HEK293T (cell line): ENCODE results near the gene MINDY4.
A peak's percentile ranks its signal among the peaks of the same experiment; 100 is the strongest.

Source experiments
- CTCF ChIA-PET: fragments of 350-600 bp; formaldehyde crosslinking; extraction: SDS; loops from one replicate; lab custom pipeline; 2021; ENCODE audit warnings: antibody characterized with exemption, inconsistent platforms; lab: Yijun Ruan, JAX
- POLR2A ChIA-PET: fragments of 350-600 bp; formaldehyde crosslinking; extraction: SDS; loops from one replicate; lab custom pipeline; 2020; ENCODE audit warnings: antibody characterized with exemption, inconsistent platforms; lab: Yijun Ruan, JAX
- DNase-seq: peaks from one replicate; pipeline ENCODE4 v3.0.0; 2012; ENCODE audit warnings: mixed read lengths; ENCODE audit errors: extremely low spot score
- ARNT ChIP-seq: fragments of 450-650 bp; IDR thresholded peaks from 2 replicates; pipeline ENCODE4 v1.6.1; 2017; ENCODE audit warnings: mild to moderate bottlenecking
- BHLHE40 ChIP-seq: fragments of 450-650 bp; IDR thresholded peaks from 2 replicates; pipeline ENCODE4 v1.6.1; 2016; ENCODE audit warnings: mild to moderate bottlenecking, moderate library complexity, borderline replicate concordance
- CTBP1 ChIP-seq: fragments of 450-650 bp; IDR thresholded peaks from 2 replicates; pipeline ENCODE4 v1.6.1; 2016; ENCODE audit warnings: borderline replicate concordance
- ELF4 ChIP-seq: fragments of 450-650 bp; IDR thresholded peaks from 2 replicates; pipeline ENCODE4 v1.6.1; 2017; ENCODE audit warnings: antibody characterized with exemption
- FOXA1 ChIP-seq: fragments of 450-650 bp; IDR thresholded peaks from 2 replicates; pipeline ENCODE4 v1.6.1; 2016; ENCODE audit warnings: mild to moderate bottlenecking
- FOXK2 ChIP-seq: fragments of 450-650 bp; IDR thresholded peaks from 2 replicates; pipeline ENCODE4 v1.6.1; 2016; ENCODE audit warnings: mild to moderate bottlenecking
- FOXM1 ChIP-seq: fragments of 450-650 bp; IDR thresholded peaks from 2 replicates; pipeline ENCODE4 v1.6.1; 2017; ENCODE audit warnings: mild to moderate bottlenecking, borderline replicate concordance
- HDGF ChIP-seq: fragments of 450-650 bp; IDR thresholded peaks from 2 replicates; pipeline ENCODE4 v1.6.1; 2017; ENCODE audit warnings: antibody characterized with exemption, borderline replicate concordance
- L3MBTL2 ChIP-seq: fragments of 450-650 bp; conservative IDR thresholded peaks from 2 replicates; pipeline ENCODE4 v1.6.1; 2016; ENCODE audit warnings: mild to moderate bottlenecking
- LEF1 ChIP-seq: fragments of 450-650 bp; IDR thresholded peaks from 2 replicates; pipeline ENCODE4 v1.6.1; 2017; ENCODE audit warnings: mild to moderate bottlenecking, borderline replicate concordance
- NFRKB ChIP-seq: fragments of 450-650 bp; IDR thresholded peaks from 2 replicates; pipeline ENCODE4 v1.6.1; 2016; ENCODE audit warnings: mild to moderate bottlenecking, moderate library complexity
- PKNOX1 ChIP-seq: fragments of 450-650 bp; IDR thresholded peaks from 2 replicates; pipeline ENCODE4 v1.6.1; 2016
- SP1 ChIP-seq: fragments of 450-650 bp; IDR thresholded peaks from 2 replicates; pipeline ENCODE4 v1.6.1; 2017
- SUZ12 ChIP-seq: fragments of 450-650 bp; IDR thresholded peaks from 2 replicates; pipeline ENCODE4 v1.6.1; 2016; ENCODE audit warnings: mild to moderate bottlenecking
- TARDBP ChIP-seq: fragments of 450-650 bp; IDR thresholded peaks from 2 replicates; pipeline ENCODE4 v1.6.1; 2016
- ZNF384 ChIP-seq: fragments of 450-650 bp; IDR thresholded peaks from 2 replicates; pipeline ENCODE4 v1.6.1; 2016

The MINDY4 gene

GRCh38 chr7:30933124-30933974, 162.1 kb downstream of the MINDY4 start:
- TF ChIP-seq PKNOX1: no peak
- no peak for TF ChIP-seq FOXM1
- no peak for TF ChIP-seq FOXK2
- no peak for TF ChIP-seq LEF1
- TF ChIP-seq ZNF384: no peak
- TF ChIP-seq SP1: no peak
- no peak for TF ChIP-seq BHLHE40
- TF ChIP-seq NFRKB: no peak
- TF ChIP-seq CTBP1: no peak
- TF ChIP-seq SUZ12: no peak
- no peak for TF ChIP-seq TARDBP
- CTCF ChIA-PET: no interaction called here
- POLR2A ChIA-PET: interaction anchor here (0.9 kb wide), 1 partner anchor 9 kb away, joined by 3 read pairs; no protein-coding TSS in a partner anchor
- DNase-seq: peak; percentile 4

- no peak for TF ChIP-seq FOXK2
- TF ChIP-seq FOXA1: no peak
- no peak for TF ChIP-seq ELF4
- TF ChIP-seq LEF1: no peak
- TF ChIP-seq NFRKB: no peak
- TF ChIP-seq HDGF: no peak
- TF ChIP-seq SUZ12: no peak
- no peak for TF ChIP-seq L3MBTL2
- no peak for TF ChIP-seq SP1
- TF ChIP-seq TARDBP: no peak
- no peak for TF ChIP-seq CTBP1
- TF ChIP-seq ZNF384: no peak
- TF ChIP-seq PKNOX1: no peak
- TF ChIP-seq BHLHE40: no peak
- TF ChIP-seq ARNT: no peak
- TF ChIP-seq FOXM1: no peak
- ChIA-PET CTCF (interaction anchor here (0.8 kb wide), 1 partner anchor 49 kb away, joined by 3 read pairs; no protein-coding TSS in a partner anchor), POLR2A (interaction anchor here (0.5 kb wide), 1 partner anchor 581 kb away, joined by 3 read pairs; no protein-coding TSS in a partner anchor)
- DNase-seq: no peak
Observed at GRCh38 chr7:30934225-30934624, 163.0 kb downstream of the MINDY4 start.

GRCh38 chr7:30934732-30935568, 163.7 kb downstream of the MINDY4 start:
- ChIA-PET POLR2A (no interaction called here), CTCF (interaction anchor here (0.7 to 0.8 kb wide), 2 partner anchors 49 to 487 kb away, joined by 3 read pairs; no protein-coding TSS in a partner anchor)
- TF ChIP-seq NFRKB (no peak), ELF4 (no peak), FOXM1 (no peak), FOXK2 (no peak), PKNOX1 (no peak), HDGF (no peak), L3MBTL2 (no peak), SP1 (no peak), FOXA1 (no peak), SUZ12 (no peak), BHLHE40 (no peak), CTBP1 (no peak), ARNT (no peak), LEF1 (no peak), TARDBP (no peak), ZNF384 (no peak)
- DNase-seq: peak; percentile 2

- ChIA-PET POLR2A (no interaction called here), CTCF (interaction anchor here (0.7 kb wide), 1 partner anchor 488 kb away, joined by 3 read pairs; no protein-coding TSS in a partner anchor)
- no peak for DNase-seq
- TF ChIP-seq NFRKB (no peak), HDGF (no peak), SUZ12 (no peak), BHLHE40 (no peak), SP1 (no peak), ELF4 (no peak)
Observed at GRCh38 chr7:30935569-30935877, 164.3 kb downstream of the MINDY4 start.

GRCh38 chr7:30936650-30937245, 165.5 kb downstream of the MINDY4 start:
- no peak for TF ChIP-seq FOXM1
- no peak for TF ChIP-seq FOXA1
- TF ChIP-seq NFRKB: no peak
- no peak for TF ChIP-seq PKNOX1
- no peak for TF ChIP-seq FOXK2
- no peak for TF ChIP-seq TARDBP
- TF ChIP-seq ZNF384: no peak
- no peak for TF ChIP-seq ELF4
- no peak for TF ChIP-seq BHLHE40
- no peak for TF ChIP-seq LEF1
- TF ChIP-seq SUZ12: no peak
- TF ChIP-seq CTBP1: no peak
- no peak for TF ChIP-seq HDGF
- TF ChIP-seq ARNT: no peak
- no peak for TF ChIP-seq L3MBTL2
- no peak for TF ChIP-seq SP1
- no peak for DNase-seq
- CTCF ChIA-PET: no interaction called here
- POLR2A ChIA-PET: no interaction called here
